SH-SY5Y (cell line): ENCODE data around the gene PSMD11.

Experiments
- GATA2 ChIP-seq: IDR thresholded peaks from 2 replicates; pipeline ENCODE4 v1.6.1; 2011; ENCODE audit warnings: mild to moderate bottlenecking, low read depth, low read length
- GATA3 ChIP-seq: IDR thresholded peaks from 2 replicates; pipeline ENCODE4 v1.6.1; 2011; ENCODE audit warnings: low read depth, mild to moderate bottlenecking, low read length, moderate library complexity

DNA sequence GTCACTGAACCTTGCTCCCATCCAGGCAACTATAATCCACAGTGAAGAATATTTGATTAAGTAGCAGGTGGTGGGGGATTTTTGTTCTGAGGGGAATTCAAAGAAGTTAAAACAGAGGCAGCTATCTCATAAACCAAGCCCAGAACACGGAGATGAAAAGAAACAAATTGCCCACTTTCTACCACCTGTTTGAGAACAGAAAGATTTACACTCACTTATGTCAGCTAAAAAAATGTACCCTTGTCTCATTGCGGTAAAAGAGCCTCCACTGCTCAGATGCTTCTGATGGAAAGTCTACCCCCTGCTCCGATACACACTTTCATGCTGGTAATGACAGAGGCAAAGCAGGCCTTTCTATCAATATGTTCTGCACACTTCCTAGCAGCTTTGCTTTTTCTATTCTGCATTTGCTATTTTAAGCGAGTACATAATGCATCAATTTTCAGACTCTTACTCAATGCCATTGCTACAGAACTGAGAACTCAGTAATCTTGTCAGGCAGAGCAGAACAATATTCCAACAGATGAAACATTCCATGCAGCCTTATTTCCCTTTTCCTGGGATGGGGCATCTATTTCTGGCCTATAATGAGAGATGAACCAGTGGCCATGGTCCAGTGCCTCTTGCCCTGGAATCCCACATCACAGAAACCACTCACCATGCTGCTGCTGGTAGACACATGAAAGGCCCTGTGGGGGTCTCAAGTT is 71.5 kb downstream of the PSMD11 start:
- TF ChIP-seq GATA3 (no peak), GATA2 (no peak)
